HEK293 (cell line): ENCODE measurements around the gene ANGPTL4.

Experiments
- EGR2 ChIP-seq: fragments of 450-650 bp; formaldehyde crosslinking; IDR thresholded peaks from 2 replicates; pipeline ENCODE4 v1.5.1; 2016; ENCODE audit warnings: low read depth, missing biosample characterization, missing genetic modification characterization
- GLIS1 ChIP-seq: fragments of 450-650 bp; formaldehyde crosslinking; IDR thresholded peaks from 2 replicates; pipeline ENCODE4 v1.5.1; 2016; ENCODE audit warnings: missing biosample characterization, missing genetic modification characterization
- REPIN1 ChIP-seq: fragments of 450-650 bp; formaldehyde crosslinking; IDR thresholded peaks from 2 replicates; pipeline ENCODE4 v1.5.1; 2017; ENCODE audit warnings: missing biosample characterization, missing genetic modification characterization, low read depth
- SALL2 ChIP-seq: fragments of 450-650 bp; formaldehyde crosslinking; IDR thresholded peaks from 2 replicates; pipeline ENCODE4 v1.5.0; 2017; ENCODE audit warnings: missing biosample characterization, mild to moderate bottlenecking, missing genetic modification characterization, borderline replicate concordance
- SCRT2 ChIP-seq: fragments of 450-650 bp; formaldehyde crosslinking; IDR thresholded peaks from 2 replicates; pipeline ENCODE4 v1.5.1; 2016; ENCODE audit warnings: missing biosample characterization, missing genetic modification characterization
- SETDB1 ChIP-seq: IDR thresholded peaks from one replicate; pipeline ENCODE4 v1.6.1; 2017; ENCODE audit warnings: mild to moderate bottlenecking, low read length, moderate library complexity, mixed read lengths; ENCODE audit not compliant: insufficient read length
- ZBTB48 ChIP-seq: fragments of 450-650 bp; formaldehyde crosslinking; IDR thresholded peaks from 2 replicates; pipeline ENCODE4 v1.5.1; 2016; ENCODE audit warnings: missing biosample characterization, missing genetic modification characterization
- ZNF114 ChIP-seq: fragments of 450-650 bp; formaldehyde crosslinking; IDR thresholded peaks from 2 replicates; pipeline ENCODE4 v1.5.0; 2017; ENCODE audit warnings: missing biosample characterization, missing genetic modification characterization
- ZNF132 ChIP-seq: fragments of 450-650 bp; formaldehyde crosslinking; IDR thresholded peaks from 2 replicates; pipeline ENCODE4 v1.5.1; 2017; ENCODE audit warnings: missing biosample characterization, missing genetic modification characterization, borderline replicate concordance
- ZNF138 ChIP-seq: fragments of 450-650 bp; formaldehyde crosslinking; IDR thresholded peaks from 2 replicates; pipeline ENCODE4 v1.5.1; 2016; ENCODE audit warnings: missing biosample characterization, missing genetic modification characterization, borderline replicate concordance
- ZNF248 ChIP-seq: fragments of 450-650 bp; formaldehyde crosslinking; IDR thresholded peaks from 2 replicates; pipeline ENCODE4 v1.5.1; 2017; ENCODE audit warnings: missing biosample characterization, missing genetic modification characterization
- ZNF280D ChIP-seq: fragments of 450-650 bp; formaldehyde crosslinking; IDR thresholded peaks from 2 replicates; pipeline ENCODE4 v1.5.1; 2016; ENCODE audit warnings: missing biosample characterization, missing genetic modification characterization
- ZNF366 ChIP-seq: fragments of 450-650 bp; formaldehyde crosslinking; conservative IDR thresholded peaks from 2 replicates; pipeline ENCODE4 v1.5.1; 2016; ENCODE audit warnings: missing biosample characterization, missing genetic modification characterization
- ZNF404 ChIP-seq: fragments of 450-650 bp; formaldehyde crosslinking; IDR thresholded peaks from 2 replicates; pipeline ENCODE4 v1.5.1; 2017; ENCODE audit warnings: missing biosample characterization, missing genetic modification characterization
- ZNF514 ChIP-seq: fragments of 450-650 bp; formaldehyde crosslinking; IDR thresholded peaks from 2 replicates; pipeline ENCODE4 v1.5.1; 2016; ENCODE audit warnings: missing biosample characterization, missing genetic modification characterization
- ZNF521 ChIP-seq: fragments of 450-650 bp; formaldehyde crosslinking; IDR thresholded peaks from 2 replicates; pipeline ENCODE4 v1.5.1; 2017; ENCODE audit warnings: missing biosample characterization, mild to moderate bottlenecking, missing genetic modification characterization
- ZNF548 ChIP-seq: fragments of 450-650 bp; formaldehyde crosslinking; IDR thresholded peaks from 2 replicates; pipeline ENCODE4 v1.5.1; 2016; ENCODE audit warnings: missing biosample characterization, missing genetic modification characterization
- ZNF558 ChIP-seq: fragments of 450-650 bp; formaldehyde crosslinking; IDR thresholded peaks from 2 replicates; pipeline ENCODE4 v1.5.1; 2016; ENCODE audit warnings: missing biosample characterization, missing genetic modification characterization
- ZNF561 ChIP-seq: fragments of 450-650 bp; IDR thresholded peaks from 2 replicates; pipeline ENCODE4 v1.5.1; 2018; ENCODE audit warnings: missing biosample characterization, missing genetic modification characterization, borderline replicate concordance
- ZNF571 ChIP-seq: fragments of 450-650 bp; formaldehyde crosslinking; IDR thresholded peaks from 2 replicates; pipeline ENCODE4 v1.5.0; 2017; ENCODE audit warnings: missing biosample characterization, missing genetic modification characterization
- ZNF624 ChIP-seq: fragments of 450-650 bp; formaldehyde crosslinking; IDR thresholded peaks from 2 replicates; pipeline ENCODE4 v1.5.1; 2017; ENCODE audit warnings: missing biosample characterization, missing genetic modification characterization
- ZNF660 ChIP-seq: fragments of 450-650 bp; IDR thresholded peaks from 2 replicates; pipeline ENCODE4 v1.5.1; 2018; ENCODE audit warnings: missing biosample characterization, mild to moderate bottlenecking, missing genetic modification characterization
- ZNF76 ChIP-seq: fragments of 450-650 bp; formaldehyde crosslinking; IDR thresholded peaks from 2 replicates; pipeline ENCODE4; 2016; ENCODE audit warnings: low read depth, missing biosample characterization, missing genetic modification characterization, borderline replicate concordance
- ZNF837 ChIP-seq: fragments of 450-650 bp; formaldehyde crosslinking; IDR thresholded peaks from 2 replicates; pipeline ENCODE4 v1.5.1; 2016; ENCODE audit warnings: missing biosample characterization, missing genetic modification characterization
- ZSCAN4 ChIP-seq: fragments of 450-650 bp; formaldehyde crosslinking; IDR thresholded peaks from 2 replicates; pipeline ENCODE4 v1.5.1; 2017; ENCODE audit warnings: missing biosample characterization, missing genetic modification characterization
- TF ChIP-seq, protein P1 (sequence below): fragments of 450-650 bp; formaldehyde crosslinking; IDR thresholded peaks from 2 replicates; pipeline ENCODE4 v1.5.1; 2016; ENCODE audit warnings: missing biosample characterization, missing genetic modification characterization
- TF ChIP-seq, protein P2 (sequence below): fragments of 450-650 bp; formaldehyde crosslinking; IDR thresholded peaks from 2 replicates; pipeline ENCODE4 v1.5.1; 2016; ENCODE audit warnings: missing biosample characterization, missing genetic modification characterization
- TF ChIP-seq, protein P3 (sequence below): fragments of 450-650 bp; formaldehyde crosslinking; IDR thresholded peaks from 2 replicates; pipeline ENCODE4 v1.5.1; 2017; ENCODE audit warnings: missing biosample characterization, missing genetic modification characterization
- TF ChIP-seq, protein P4 (sequence below): fragments of 450-650 bp; formaldehyde crosslinking; IDR thresholded peaks from 2 replicates; pipeline ENCODE4 v1.5.1; 2016; ENCODE audit warnings: missing biosample characterization, missing genetic modification characterization, low read depth

Gene ANGPTL4

GRCh38 chr19:8396563-8397203 lies 32.7 kb downstream of the ANGPTL4 start (continued):
- TF ChIP-seq ZNF837 (no peak), SCRT2 (tag by site-specific recombination) (no peak), ZNF366 (tag by site-specific recombination) (peak; percentile 46), ZNF571 (no peak), ZNF514 (tag by site-specific recombination) (no peak), ZNF404 (no peak), ZNF138 (tag by site-specific recombination) (no peak), SALL2 (tag by site-specific recombination) (no peak), ZNF558 (no peak), EGR2 (tag by site-specific recombination) (peak; percentile 73), ZNF561 (no peak), ZNF76 (tag by site-specific recombination) (no peak; the same call in 1 of the 2 replicates), ZNF660 (peak; percentile 61; the same call in 1 of the 2 replicates), ZNF132 (no peak), ZNF280D (tag by site-specific recombination) (no peak), ZNF114 (tag by site-specific recombination) (no peak), ZNF248 (tag by site-specific recombination) (no peak), REPIN1 (tag by site-specific recombination) (no peak), SETDB1 (no peak), ZBTB48 (tag by site-specific recombination) (peak; percentile 47; the same call in 1 of the 2 replicates), ZNF521 (tag by site-specific recombination) (no peak), ZNF548 (no peak), GLIS1 (tag by site-specific recombination) (peak; percentile 30; the same call in 1 of the 2 replicates), ZNF624 (tag by site-specific recombination) (no peak), ZSCAN4 (tag by site-specific recombination) (no peak)
- TF ChIP-seq, protein P1, sequence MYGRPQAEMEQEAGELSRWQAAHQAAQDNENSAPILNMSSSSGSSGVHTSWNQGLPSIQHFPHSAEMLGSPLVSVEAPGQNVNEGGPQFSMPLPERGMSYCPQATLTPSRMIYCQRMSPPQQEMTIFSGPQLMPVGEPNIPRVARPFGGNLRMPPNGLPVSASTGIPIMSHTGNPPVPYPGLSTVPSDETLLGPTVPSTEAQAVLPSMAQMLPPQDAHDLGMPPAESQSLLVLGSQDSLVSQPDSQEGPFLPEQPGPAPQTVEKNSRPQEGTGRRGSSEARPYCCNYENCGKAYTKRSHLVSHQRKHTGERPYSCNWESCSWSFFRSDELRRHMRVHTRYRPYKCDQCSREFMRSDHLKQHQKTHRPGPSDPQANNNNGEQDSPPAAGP (tag by site-specific recombination), result peak; percentile 74; the same call in 1 of the 2 replicates
- TF ChIP-seq, protein P2, sequence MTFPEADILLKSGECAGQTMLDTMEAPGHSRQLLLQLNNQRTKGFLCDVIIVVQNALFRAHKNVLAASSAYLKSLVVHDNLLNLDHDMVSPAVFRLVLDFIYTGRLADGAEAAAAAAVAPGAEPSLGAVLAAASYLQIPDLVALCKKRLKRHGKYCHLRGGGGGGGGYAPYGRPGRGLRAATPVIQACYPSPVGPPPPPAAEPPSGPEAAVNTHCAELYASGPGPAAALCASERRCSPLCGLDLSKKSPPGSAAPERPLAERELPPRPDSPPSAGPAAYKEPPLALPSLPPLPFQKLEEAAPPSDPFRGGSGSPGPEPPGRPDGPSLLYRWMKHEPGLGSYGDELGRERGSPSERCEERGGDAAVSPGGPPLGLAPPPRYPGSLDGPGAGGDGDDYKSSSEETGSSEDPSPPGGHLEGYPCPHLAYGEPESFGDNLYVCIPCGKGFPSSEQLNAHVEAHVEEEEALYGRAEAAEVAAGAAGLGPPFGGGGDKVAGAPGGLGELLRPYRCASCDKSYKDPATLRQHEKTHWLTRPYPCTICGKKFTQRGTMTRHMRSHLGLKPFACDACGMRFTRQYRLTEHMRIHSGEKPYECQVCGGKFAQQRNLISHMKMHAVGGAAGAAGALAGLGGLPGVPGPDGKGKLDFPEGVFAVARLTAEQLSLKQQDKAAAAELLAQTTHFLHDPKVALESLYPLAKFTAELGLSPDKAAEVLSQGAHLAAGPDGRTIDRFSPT (tag by site-specific recombination), result no peak
- TF ChIP-seq, protein P3, sequence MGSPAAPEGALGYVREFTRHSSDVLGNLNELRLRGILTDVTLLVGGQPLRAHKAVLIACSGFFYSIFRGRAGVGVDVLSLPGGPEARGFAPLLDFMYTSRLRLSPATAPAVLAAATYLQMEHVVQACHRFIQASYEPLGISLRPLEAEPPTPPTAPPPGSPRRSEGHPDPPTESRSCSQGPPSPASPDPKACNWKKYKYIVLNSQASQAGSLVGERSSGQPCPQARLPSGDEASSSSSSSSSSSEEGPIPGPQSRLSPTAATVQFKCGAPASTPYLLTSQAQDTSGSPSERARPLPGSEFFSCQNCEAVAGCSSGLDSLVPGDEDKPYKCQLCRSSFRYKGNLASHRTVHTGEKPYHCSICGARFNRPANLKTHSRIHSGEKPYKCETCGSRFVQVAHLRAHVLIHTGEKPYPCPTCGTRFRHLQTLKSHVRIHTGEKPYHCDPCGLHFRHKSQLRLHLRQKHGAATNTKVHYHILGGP (tag by site-specific recombination), result no peak
- TF ChIP-seq, protein P4, sequence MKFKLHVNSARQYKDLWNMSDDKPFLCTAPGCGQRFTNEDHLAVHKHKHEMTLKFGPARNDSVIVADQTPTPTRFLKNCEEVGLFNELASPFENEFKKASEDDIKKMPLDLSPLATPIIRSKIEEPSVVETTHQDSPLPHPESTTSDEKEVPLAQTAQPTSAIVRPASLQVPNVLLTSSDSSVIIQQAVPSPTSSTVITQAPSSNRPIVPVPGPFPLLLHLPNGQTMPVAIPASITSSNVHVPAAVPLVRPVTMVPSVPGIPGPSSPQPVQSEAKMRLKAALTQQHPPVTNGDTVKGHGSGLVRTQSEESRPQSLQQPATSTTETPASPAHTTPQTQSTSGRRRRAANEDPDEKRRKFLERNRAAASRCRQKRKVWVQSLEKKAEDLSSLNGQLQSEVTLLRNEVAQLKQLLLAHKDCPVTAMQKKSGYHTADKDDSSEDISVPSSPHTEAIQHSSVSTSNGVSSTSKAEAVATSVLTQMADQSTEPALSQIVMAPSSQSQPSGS (tag by site-specific recombination), result no peak
